ENCODE results near the gene ANK2.
A peak's percentile ranks its signal among the peaks of the same experiment; 100 is the strongest.

The ANK2 gene

GRCh38 chr4:113122066-113122465 is 72.6 kb downstream of the ANK2 start:
- TF ChIP-seq CTCF (IDR thresholded peaks at IDR 0.05; ENCODE audit: insufficient read depth, low read length): no peak
- peak; percentile 71 for TF ChIP-seq GABPA (IDR thresholded peaks at IDR 0.05; ENCODE audit: low read depth)
- peak; percentile 64 for TF ChIP-seq SPI1 (IDR thresholded peaks at IDR 0.05; ENCODE audit: borderline replicate concordance, low read depth)
- TF ChIP-seq POLR2AphosphoS5 (IDR thresholded peaks at IDR 0.05; ENCODE audit: low read depth): no peak
- no peak for TF ChIP-seq REST (IDR thresholded peaks at IDR 0.05; ENCODE audit: insufficient replicate concordance, low read depth)
- Histone ChIP-seq H3K27me3 (ENCODE audit: insufficient read depth, poor library complexity, severe bottlenecking) (no peaks in the 10 kb centered on the region), H3K4me3 (replicated peaks; ENCODE audit: insufficient read depth, low read length) (no peak overlapping the region), H3K27ac (replicated peaks) (no peak overlapping the region)
- DNase-seq (ENCODE audit: low read depth in 1 of 2, low spot score in 1 of 2): peak; percentile 14 to 25

- H3K27ac ChIP-seq (replicated peaks): no peak overlapping the region
- peaks cover 3% of the 10 kb centered on the region for H3K27me3 ChIP-seq (ENCODE audit: insufficient read depth, poor library complexity, severe bottlenecking)
- no peak overlapping the region for H3K4me3 ChIP-seq (replicated peaks; ENCODE audit: insufficient read depth, low read length)
- TF ChIP-seq SPI1 (IDR thresholded peaks at IDR 0.05; ENCODE audit: borderline replicate concordance, low read depth) (no peak), CTCF (IDR thresholded peaks at IDR 0.05; ENCODE audit: insufficient read depth, low read length) (no peak), POLR2AphosphoS5 (IDR thresholded peaks at IDR 0.05; ENCODE audit: low read depth) (no peak)
- DNase-seq (ENCODE audit: low read depth in 1 of 2, low spot score in 1 of 2): no peak
Measured at GRCh38 chr4:113125418-113125817, 76.0 kb downstream of the ANK2 start.

GRCh38 chr4:113131136-113131535 is 81.7 kb downstream of the ANK2 start:
- H3K27me3 ChIP-seq (ENCODE audit: insufficient read depth, poor library complexity, severe bottlenecking): peaks cover 3% of the 10 kb centered on the region
- DNase-seq (ENCODE audit: low read depth in 1 of 2, low spot score in 1 of 2): no peak
- no peak for TF ChIP-seq REST (IDR thresholded peaks at IDR 0.05; ENCODE audit: insufficient replicate concordance, low read depth)
- no peak for TF ChIP-seq CTCF (IDR thresholded peaks at IDR 0.05; ENCODE audit: insufficient read depth, low read length)
- TF ChIP-seq GABPA (IDR thresholded peaks at IDR 0.05; ENCODE audit: low read depth): no peak
- TF ChIP-seq SPI1 (IDR thresholded peaks at IDR 0.05; ENCODE audit: borderline replicate concordance, low read depth): no peak
- TF ChIP-seq POLR2AphosphoS5 (IDR thresholded peaks at IDR 0.05; ENCODE audit: low read depth): no peak
- H3K4me3 ChIP-seq (replicated peaks; ENCODE audit: insufficient read depth, low read length): no peak overlapping the region
- no peak overlapping the region for H3K27ac ChIP-seq (replicated peaks)

- H3K27me3 ChIP-seq (ENCODE audit: insufficient read depth, poor library complexity, severe bottlenecking): peaks cover 3% of the 10 kb centered on the region
- TF ChIP-seq REST (IDR thresholded peaks at IDR 0.05; ENCODE audit: insufficient replicate concordance, low read depth): no peak
- TF ChIP-seq GABPA (IDR thresholded peaks at IDR 0.05; ENCODE audit: low read depth): no peak
- TF ChIP-seq CTCF (IDR thresholded peaks at IDR 0.05; ENCODE audit: insufficient read depth, low read length): no peak
- no peak for TF ChIP-seq POLR2AphosphoS5 (IDR thresholded peaks at IDR 0.05; ENCODE audit: low read depth)
- no peak for TF ChIP-seq SPI1 (IDR thresholded peaks at IDR 0.05; ENCODE audit: borderline replicate concordance, low read depth)
- H3K4me3 ChIP-seq (replicated peaks; ENCODE audit: insufficient read depth, low read length): no peak overlapping the region
- no peak overlapping the region for H3K27ac ChIP-seq (replicated peaks)
- DNase-seq (ENCODE audit: low read depth in 1 of 2, low spot score in 1 of 2): no peak
Measured at GRCh38 chr4:113131621-113132020, 82.2 kb downstream of the ANK2 start.
